Type B pancreatic cell (in vitro differentiated cells): ENCODE results near the gene PARD3B. TPM values are rescaled to one million over a fixed set of nuclear protein-coding genes. Genes with fewer than 3 reads are reported as not detected.

Source experiments
- DNase-seq: peaks from one replicate; pipeline ENCODE4 v3.0.0; 2021; ENCODE audit warnings: mixed read lengths; ENCODE audit not compliant: unreplicated experiment; ENCODE audit errors: extremely low spot score
- H3K27ac Mint-ChIP-seq: 2 replicates; pipeline ENCODE4 v1.8.0; 2021; ENCODE audit warnings: mild to moderate bottlenecking, mixed read lengths
- H3K27me3 Mint-ChIP-seq: 2 replicates; pipeline ENCODE4 v1.8.0; 2021; ENCODE audit warnings: mixed read lengths
- H3K36me3 Mint-ChIP-seq: 2 replicates; pipeline ENCODE4 v1.8.0; 2021; ENCODE audit warnings: mixed read lengths
- H3K4me1 Mint-ChIP-seq: one replicate; pipeline ENCODE4 v1.8.0; 2021; ENCODE audit warnings: mixed read lengths; ENCODE audit not compliant: unreplicated experiment
- H3K4me3 Mint-ChIP-seq: 2 replicates; pipeline ENCODE4 v1.8.0; 2021; ENCODE audit warnings: mild to moderate bottlenecking, mixed read lengths
- H3K9me3 Mint-ChIP-seq: 2 replicates; pipeline ENCODE4 v1.8.0; 2021; ENCODE audit warnings: mixed read lengths
- CTCF ChIP-seq: fragments of 200-600 bp; sonication (generic); conservative IDR thresholded peaks from 2 replicates; pipeline ENCODE4 v1.5.0; 2021; ENCODE audit warnings: antibody characterized with exemption, mild to moderate bottlenecking
- total RNA-seq: library from RNA; stranded (reverse); gene quantifications from 2 replicates; pipeline ENCODE4 v1.2.1, GENCODE V29; 2021; ENCODE audit warnings: low replicate concordance

PARD3B gene
- total RNA-seq, 1 donor from 2014 or later: 15.9 TPM

DNA sequence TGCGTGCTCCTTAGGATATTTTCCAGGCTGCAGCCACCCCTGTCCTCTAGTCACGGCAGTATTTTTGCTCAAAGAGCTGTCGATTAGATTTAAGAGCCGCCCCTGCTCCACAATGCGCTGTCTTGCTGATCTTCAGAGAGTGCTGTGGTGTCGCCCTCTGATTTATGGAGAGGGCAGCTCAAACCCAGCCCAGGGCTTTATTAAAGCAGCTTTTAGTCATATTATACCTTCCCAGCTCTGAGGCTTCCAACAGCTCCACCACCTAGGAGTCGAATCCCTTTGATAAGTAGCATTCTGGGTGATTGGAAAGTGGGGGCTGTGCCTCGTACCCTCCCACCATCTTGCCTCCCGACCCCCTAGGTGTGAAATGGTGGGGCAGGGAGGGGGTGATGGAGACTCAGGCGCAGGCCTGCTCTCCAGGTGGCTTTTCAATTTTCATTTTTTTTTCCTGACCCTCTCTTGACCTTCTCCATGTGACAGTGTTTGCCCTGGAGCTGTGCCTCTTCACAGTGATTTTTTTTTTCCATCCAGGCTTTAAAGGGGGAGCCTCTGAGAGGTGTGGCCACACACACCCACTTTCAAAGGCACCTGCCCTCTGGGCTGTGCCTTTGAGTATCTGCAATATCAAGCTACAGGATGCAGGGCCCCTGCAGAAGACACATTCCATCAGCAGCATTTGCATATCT lies 1084.0 kb downstream of the PARD3B start:
- Mint-ChIP-seq H3K36me3 (peaks cover 4% of the 10 kb centered on the region), H3K9me3 (no peaks in the 10 kb centered on the region), H3K27ac (peak overlapping the region; percentile 39), H3K27me3 (no peaks in the 10 kb centered on the region), H3K4me3 (peak overlapping the region; percentile 73), H3K4me1 (peaks cover 27% of the 10 kb centered on the region)
- DNase-seq: no peak
- TF ChIP-seq CTCF: no peak

DNA sequence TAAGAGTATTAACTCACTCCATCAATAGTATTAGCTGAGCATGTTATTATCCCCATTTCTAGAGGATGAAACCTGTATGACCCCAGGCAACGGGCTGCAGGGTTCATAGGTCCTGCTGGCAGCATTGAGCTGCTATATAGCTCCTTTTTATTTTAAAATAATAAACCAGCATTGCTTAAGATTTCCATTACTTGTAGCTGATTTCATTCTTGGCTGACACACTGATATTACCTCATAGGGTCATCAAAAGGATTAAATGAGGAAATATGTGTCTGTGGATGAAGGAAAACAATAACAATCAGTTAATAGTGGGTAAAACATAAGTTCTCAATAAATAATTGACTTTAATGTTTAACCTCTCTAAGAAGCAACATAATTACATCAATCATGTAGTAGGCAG lies 1088.7 kb downstream of the PARD3B start:
- H3K4me3 Mint-ChIP-seq: no peak overlapping the region
- H3K4me1 Mint-ChIP-seq: peaks cover 37% of the 10 kb centered on the region
- H3K27me3 Mint-ChIP-seq: no peaks in the 10 kb centered on the region
- DNase-seq: no peak
- no peaks in the 10 kb centered on the region for H3K9me3 Mint-ChIP-seq
- no peak for TF ChIP-seq CTCF
- H3K27ac Mint-ChIP-seq: no peak overlapping the region
- no peaks in the 10 kb centered on the region for H3K36me3 Mint-ChIP-seq

DNA sequence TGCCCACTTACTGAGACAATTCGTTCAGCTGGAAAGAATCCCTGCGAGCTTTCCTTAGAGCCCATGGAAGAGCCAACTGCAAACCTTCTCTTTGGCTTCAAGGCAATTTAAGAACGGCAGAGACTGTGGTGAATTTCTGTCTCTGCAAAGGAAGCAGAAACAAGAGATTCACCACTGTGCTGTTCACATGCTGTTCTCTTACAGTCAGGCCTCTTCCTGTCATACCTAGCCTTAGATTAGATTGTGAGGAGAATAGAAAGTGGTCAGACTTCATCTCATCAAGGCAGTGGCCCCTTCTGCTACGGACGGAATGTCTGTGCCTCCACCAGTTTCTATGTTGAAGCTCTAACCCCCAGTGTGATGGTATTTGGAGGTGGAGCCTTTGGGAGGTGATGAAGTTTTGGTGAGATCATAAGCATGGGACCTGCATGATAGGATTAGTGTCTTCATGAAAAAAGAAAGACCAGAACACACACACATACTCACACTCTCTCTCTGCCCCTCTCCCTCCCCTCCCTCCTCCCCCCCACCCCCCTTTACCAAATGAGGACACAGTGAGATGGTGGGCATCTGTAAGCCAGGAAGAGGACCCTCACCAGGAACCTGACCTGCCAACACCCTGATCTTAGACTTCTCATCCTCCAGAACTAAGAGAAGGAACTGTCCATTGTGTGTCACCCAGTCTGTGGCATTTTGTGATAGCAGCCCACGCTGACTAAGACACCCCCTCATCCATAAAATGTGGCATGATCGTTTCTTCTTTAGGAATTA lies 1091.5 kb downstream of the PARD3B start:
- DNase-seq: no peak
- H3K27ac Mint-ChIP-seq: no peak overlapping the region
- H3K36me3 Mint-ChIP-seq: no peaks in the 10 kb centered on the region
- no peak overlapping the region for H3K4me3 Mint-ChIP-seq
- peaks cover 22% of the 10 kb centered on the region for H3K4me1 Mint-ChIP-seq
- no peak for TF ChIP-seq CTCF
- no peaks in the 10 kb centered on the region for H3K27me3 Mint-ChIP-seq
- peaks cover 4% of the 10 kb centered on the region for H3K9me3 Mint-ChIP-seq

- no peak for DNase-seq
- Mint-ChIP-seq H3K36me3 (no peaks in the 10 kb centered on the region), H3K9me3 (peaks cover 4% of the 10 kb centered on the region), H3K4me3 (no peak overlapping the region), H3K27ac (no peak overlapping the region), H3K4me1 (peaks cover 22% of the 10 kb centered on the region), H3K27me3 (no peaks in the 10 kb centered on the region)
- no peak for TF ChIP-seq CTCF
These were observed 1092.0 kb downstream of the PARD3B start for GRCh38 chr2:205637320-205637602.

- Mint-ChIP-seq H3K9me3 (peaks cover 4% of the 10 kb centered on the region), H3K4me3 (no peak overlapping the region), H3K36me3 (no peaks in the 10 kb centered on the region), H3K4me1 (peaks cover 27% of the 10 kb centered on the region), H3K27ac (no peak overlapping the region), H3K27me3 (no peaks in the 10 kb centered on the region)
- DNase-seq: no peak
- TF ChIP-seq CTCF: no peak
These were observed 1092.7 kb downstream of the PARD3B start for GRCh38 chr2:205637779-205638503.
